OCI-LY3 (cell line): ENCODE results near the gene FBXO34.

Source experiments
- H2AFZ ChIP-seq: fragments of 200-600, 300-600 bp; shearing (Covaris generic); 2 replicates; pipeline ENCODE4 v1.6.0; 2014; ENCODE audit warnings: antibody characterized with exemption, low read depth, low read length
- H3K27ac ChIP-seq: fragments of 200-600, 300-600 bp; sonication (generic); 2 replicates; pipeline ENCODE4 v1.5.1; 2014; ENCODE audit warnings: mild to moderate bottlenecking, low read length, moderate library complexity, mixed read lengths
- H3K27me3 ChIP-seq: fragments of 200-600, 300-600 bp; sonication (generic); 2 replicates; pipeline ENCODE4 v1.6.1; 2014; ENCODE audit warnings: low read depth, low read length, mixed read lengths
- H3K36me3 ChIP-seq: fragments of 200-600, 300-600 bp; sonication (generic); replicated peaks from 2 replicates; pipeline ENCODE3; 2014; ENCODE audit warnings: low read depth, low read length, mixed read lengths
- H3K4me1 ChIP-seq: fragments of 300-600, 200-600 bp; sonication (generic); 2 replicates; pipeline ENCODE4 v1.6.1; 2014; ENCODE audit warnings: low read length, mixed read lengths
- H3K4me2 ChIP-seq: fragments of 200-600, 300-600 bp; sonication (generic); 2 replicates; pipeline ENCODE4 v1.6.1; 2014; ENCODE audit warnings: low read length, mixed read lengths
- H3K4me3 ChIP-seq: fragments of 300-600, 200-600 bp; sonication (generic); 2 replicates; pipeline ENCODE4 v1.5.1; 2014; ENCODE audit warnings: antibody characterized with exemption, mild to moderate bottlenecking, low read length, moderate library complexity
- H3K79me2 ChIP-seq: fragments of 300-600, 200-600 bp; shearing (Covaris generic); 2 replicates; pipeline ENCODE4 v1.6.1; 2014; ENCODE audit warnings: mild to moderate bottlenecking, low read length, mixed read lengths
- H3K9ac ChIP-seq: fragments of 300-600, 200-600 bp; shearing (Covaris generic); 2 replicates; pipeline ENCODE4 v1.6.0; 2014; ENCODE audit warnings: mild to moderate bottlenecking, low read length, moderate library complexity
- H3K9me3 ChIP-seq: fragments of 200-600, 300-600 bp; shearing (Covaris generic); 2 replicates; pipeline ENCODE4 v1.6.1; 2014; ENCODE audit warnings: low read length, mixed read lengths; ENCODE audit not compliant: insufficient read depth
- H4K20me1 ChIP-seq: fragments of 200-600, 300-600 bp; sonication (generic); 2 replicates; pipeline ENCODE4 v1.6.1; 2016; ENCODE audit warnings: low read length, mixed read lengths; ENCODE audit not compliant: insufficient read depth
- CTCF ChIP-seq: fragments of 200-600, 300-600 bp; sonication (generic); IDR thresholded peaks from 2 replicates; pipeline ENCODE4 v1.5.1; 2014; ENCODE audit warnings: antibody characterized with exemption, low read length, low read depth
- EZH2phosphoT487 ChIP-seq: fragments of 200-600 bp; shearing (Covaris generic); IDR thresholded peaks from 2 replicates; pipeline ENCODE4 v1.6.1; 2018; ENCODE audit warnings: antibody characterized with exemption, mixed run types, low read depth

FBXO34 gene

GRCh38 chr14:55398679-55399078, 127.5 kb downstream of the FBXO34 start:
- H4K20me1 ChIP-seq, result no peaks in the 10 kb centered on the region
- H3K36me3 ChIP-seq, result no peaks in the 10 kb centered on the region
- H3K4me3 ChIP-seq, result no peak overlapping the region
- no peak overlapping the region for H3K27ac ChIP-seq
- no peak overlapping the region for H3K9ac ChIP-seq
- TF ChIP-seq EZH2phosphoT487 (no peak), CTCF (no peak)
- H3K4me2 ChIP-seq, result no peak overlapping the region
- H3K4me1 ChIP-seq, result no peaks in the 10 kb centered on the region
- no peaks in the 10 kb centered on the region for H3K9me3 ChIP-seq
- no peak overlapping the region for H2AFZ ChIP-seq
- H3K27me3 ChIP-seq, result no peaks in the 10 kb centered on the region
- H3K79me2 ChIP-seq, result peaks cover 12% of the 10 kb centered on the region; the same call in 1 of the 2 replicates

- Histone ChIP-seq H3K27ac (no peak overlapping the region), H2AFZ (no peak overlapping the region), H3K4me1 (no peaks in the 10 kb centered on the region), H3K9ac (no peak overlapping the region), H3K4me3 (no peak overlapping the region), H3K36me3 (no peaks in the 10 kb centered on the region), H3K27me3 (no peaks in the 10 kb centered on the region), H3K4me2 (no peak overlapping the region), H3K9me3 (no peaks in the 10 kb centered on the region), H4K20me1 (no peaks in the 10 kb centered on the region), H3K79me2 (peaks cover 12% of the 10 kb centered on the region; the same call in 1 of the 2 replicates)
- TF ChIP-seq EZH2phosphoT487, result no peak
- no peak for TF ChIP-seq CTCF
Measured at GRCh38 chr14:55399183-55399582, 128.0 kb downstream of the FBXO34 start.

GRCh38 chr14:55399852-55400251, 128.6 kb downstream of the FBXO34 start:
- no peaks in the 10 kb centered on the region for H3K9me3 ChIP-seq
- H3K4me3 ChIP-seq, result no peak overlapping the region
- H3K27me3 ChIP-seq, result no peaks in the 10 kb centered on the region
- no peaks in the 10 kb centered on the region for H3K36me3 ChIP-seq
- peaks cover 12% of the 10 kb centered on the region; the same call in 1 of the 2 replicates for H3K79me2 ChIP-seq
- no peak overlapping the region for H3K4me2 ChIP-seq
- H3K27ac ChIP-seq, result no peak overlapping the region
- TF ChIP-seq EZH2phosphoT487, result no peak
- TF ChIP-seq CTCF, result no peak
- no peaks in the 10 kb centered on the region for H4K20me1 ChIP-seq
- H3K4me1 ChIP-seq, result no peaks in the 10 kb centered on the region
- H2AFZ ChIP-seq, result no peak overlapping the region
- no peak overlapping the region for H3K9ac ChIP-seq

- Histone ChIP-seq H2AFZ (no peak overlapping the region), H3K9ac (no peak overlapping the region), H3K4me3 (no peak overlapping the region), H3K27ac (no peak overlapping the region), H4K20me1 (no peaks in the 10 kb centered on the region), H3K9me3 (no peaks in the 10 kb centered on the region), H3K79me2 (peaks cover 12% of the 10 kb centered on the region; the same call in 1 of the 2 replicates), H3K4me1 (no peaks in the 10 kb centered on the region), H3K27me3 (no peaks in the 10 kb centered on the region), H3K4me2 (no peak overlapping the region), H3K36me3 (no peaks in the 10 kb centered on the region)
- TF ChIP-seq CTCF, result no peak
- no peak for TF ChIP-seq EZH2phosphoT487
Measured at GRCh38 chr14:55401751-55402150, 130.5 kb downstream of the FBXO34 start.
